ENCODE measurements around the gene B9D1. TPM values are rescaled to one million over a fixed set of nuclear protein-coding genes. Genes with fewer than 3 reads are reported as not detected.

Gene B9D1
- total RNA-seq, 3 donors from 2014 or later (not counting 1 experiment from before 2014, with no cell fraction given) = 3.1 to 7.5 (median 3.7) TPM

DNA sequence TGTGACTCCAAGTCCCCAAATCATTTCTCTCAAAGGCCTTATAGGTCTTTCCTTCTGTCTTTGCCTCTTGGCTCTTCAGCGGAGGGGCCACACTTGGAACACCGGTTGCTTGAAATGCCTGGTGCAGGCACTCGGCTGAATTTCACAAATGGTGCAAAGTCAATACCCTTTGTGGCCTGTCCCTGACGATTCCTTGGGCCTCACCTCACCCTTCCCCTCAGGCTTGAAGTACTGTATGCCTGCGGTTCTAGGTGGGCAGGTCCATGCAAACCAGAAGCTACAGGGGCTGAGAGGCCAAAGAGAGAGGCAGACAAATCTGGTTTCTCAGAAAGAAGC, 4.1 kb upstream of the B9D1 start:
- peaks cover 54% of the 10 kb centered on the region for H3K4me1 ChIP-seq (ENCODE audit: control insufficient read depth, insufficient read depth, low read length)
- H3K27ac Mint-ChIP-seq = peak overlapping the region; percentile 30 to 59

DNA sequence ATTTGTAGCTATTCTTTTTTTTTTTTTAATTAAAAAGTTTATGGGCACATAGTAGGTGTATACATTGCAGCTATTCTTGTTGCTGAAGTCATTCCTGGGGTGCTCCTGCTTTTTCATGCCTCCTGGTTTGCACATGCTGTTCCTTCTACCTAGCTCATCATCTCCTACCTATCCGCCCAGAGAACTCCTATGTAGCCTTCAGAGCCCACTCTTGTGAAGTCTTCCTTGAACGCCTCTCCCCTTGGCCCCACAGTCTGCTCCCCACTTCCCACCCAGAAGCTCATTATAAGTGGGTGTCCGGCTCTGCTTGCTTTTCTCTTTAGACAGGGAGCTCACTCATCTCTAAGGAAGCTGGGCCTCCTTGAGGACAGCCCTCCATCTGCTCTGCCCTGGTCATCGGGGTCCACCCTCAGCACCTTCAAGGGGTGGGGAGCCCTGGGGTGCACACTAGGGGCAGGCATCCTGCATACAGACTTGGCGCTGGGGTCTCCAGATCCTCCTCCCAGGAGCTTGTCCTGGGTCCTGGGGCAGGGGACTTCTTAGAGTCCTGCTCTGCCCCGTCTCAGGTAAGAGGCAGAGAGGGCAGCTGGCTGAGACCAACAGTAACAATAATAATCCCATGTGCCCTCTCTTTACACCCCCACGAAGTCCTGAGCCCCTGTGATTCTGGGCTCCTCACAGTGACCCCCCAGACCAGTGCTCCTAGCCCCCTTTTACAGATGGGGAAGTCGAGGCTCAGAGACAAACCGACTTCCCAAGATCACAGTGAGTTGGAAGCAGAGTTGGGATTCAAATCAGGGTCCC, 3.5 kb upstream of the B9D1 start:
- H3K4me1 Mint-ChIP-seq = peaks cover 52 to 63% of the 10 kb centered on the region in 2 donors
- TF ChIP-seq, protein P1, sequence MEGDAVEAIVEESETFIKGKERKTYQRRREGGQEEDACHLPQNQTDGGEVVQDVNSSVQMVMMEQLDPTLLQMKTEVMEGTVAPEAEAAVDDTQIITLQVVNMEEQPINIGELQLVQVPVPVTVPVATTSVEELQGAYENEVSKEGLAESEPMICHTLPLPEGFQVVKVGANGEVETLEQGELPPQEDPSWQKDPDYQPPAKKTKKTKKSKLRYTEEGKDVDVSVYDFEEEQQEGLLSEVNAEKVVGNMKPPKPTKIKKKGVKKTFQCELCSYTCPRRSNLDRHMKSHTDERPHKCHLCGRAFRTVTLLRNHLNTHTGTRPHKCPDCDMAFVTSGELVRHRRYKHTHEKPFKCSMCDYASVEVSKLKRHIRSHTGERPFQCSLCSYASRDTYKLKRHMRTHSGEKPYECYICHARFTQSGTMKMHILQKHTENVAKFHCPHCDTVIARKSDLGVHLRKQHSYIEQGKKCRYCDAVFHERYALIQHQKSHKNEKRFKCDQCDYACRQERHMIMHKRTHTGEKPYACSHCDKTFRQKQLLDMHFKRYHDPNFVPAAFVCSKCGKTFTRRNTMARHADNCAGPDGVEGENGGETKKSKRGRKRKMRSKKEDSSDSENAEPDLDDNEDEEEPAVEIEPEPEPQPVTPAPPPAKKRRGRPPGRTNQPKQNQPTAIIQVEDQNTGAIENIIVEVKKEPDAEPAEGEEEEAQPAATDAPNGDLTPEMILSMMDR (IDR thresholded peaks at IDR 0.05) = no peak
- Histone ChIP-seq H3K36me3 (ENCODE audit: control insufficient read depth, insufficient read depth, low read length) (no peaks in the 10 kb centered on the region), H3K27ac (ENCODE audit: low read length) (no peak overlapping the region), H3K9me3 (ENCODE audit: control insufficient read depth, insufficient read depth, low read length) (no peaks in the 10 kb centered on the region), H3K4me1 (ENCODE audit: control insufficient read depth, insufficient read depth, low read length) (peaks cover 48% of the 10 kb centered on the region), H3K27me3 (ENCODE audit: control insufficient read depth, insufficient read depth, low read length) (no peaks in the 10 kb centered on the region), H3K4me3 (ENCODE audit: low read length) (no peak overlapping the region)
- intact Hi-C loops (cut with micrococcal nuclease) = loop anchor here (10.0 kb wide), 1 partner anchor 279 kb away; the partner anchor contains the start of gene ALDH3A2
- H3K27me3 Mint-ChIP-seq (ENCODE audit: low read depth in 2 of 2) = peaks cover 0 to 4% of the 10 kb centered on the region in 2 donors
- ATAC-seq (no peak), DNase-seq (no peak)
- no peaks in the 10 kb centered on the region for H3K36me3 Mint-ChIP-seq
- H3K4me3 Mint-ChIP-seq = peak overlapping the region; percentile 29
- WGBS (ENCODE audit: insufficient coverage) = 90% methylated on average over 9 of the region's 9 CpGs
- no peaks in the 10 kb centered on the region for H3K9me3 Mint-ChIP-seq
- peak overlapping the region; percentile 30 to 59 for H3K27ac Mint-ChIP-seq

More for the DNA sequence above, 4.1 kb upstream of the B9D1 start:
- WGBS (ENCODE audit: insufficient coverage) = 91% methylated on average over 5 of the region's 5 CpGs
- Mint-ChIP-seq H3K27me3 (ENCODE audit: low read depth in 2 of 2) (no peaks in the 10 kb centered on the region), H3K4me1 (peaks cover 53 to 63% of the 10 kb centered on the region in 2 donors), H3K9me3 (no peaks in the 10 kb centered on the region), H3K36me3 (no peaks in the 10 kb centered on the region), H3K4me3 (no peak overlapping the region)
- no peaks in the 10 kb centered on the region for H3K27me3 ChIP-seq (ENCODE audit: control insufficient read depth, insufficient read depth, low read length)
- intact Hi-C loops (cut with micrococcal nuclease) = loop anchor here (10.0 kb wide), 1 partner anchor 278 kb away; the partner anchor contains the start of gene ALDH3A2
- H3K9me3 ChIP-seq (ENCODE audit: control insufficient read depth, insufficient read depth, low read length) = no peaks in the 10 kb centered on the region
- no peaks in the 10 kb centered on the region for H3K36me3 ChIP-seq (ENCODE audit: control insufficient read depth, insufficient read depth, low read length)
- no peak overlapping the region for H3K27ac ChIP-seq (ENCODE audit: low read length)
- TF ChIP-seq, protein P1 (IDR thresholded peaks at IDR 0.05) = no peak
- no peak for DNase-seq
- H3K4me3 ChIP-seq (ENCODE audit: low read length) = no peak overlapping the region
- ATAC-seq = no peak

GRCh38 chr17:19365499-19365817, 2.9 kb upstream of the B9D1 start:
- no peaks in the 10 kb centered on the region for H3K36me3 Mint-ChIP-seq
- peak overlapping the region in 1 of 2 donors; percentile 2 for H3K27ac Mint-ChIP-seq
- DNase-seq = no peak

More at GRCh38 chr17:19365499-19365817, 2.9 kb upstream of the B9D1 start:
- TF ChIP-seq, protein P1 (IDR thresholded peaks at IDR 0.05) = no peak
- peaks cover 42% of the 10 kb centered on the region for H3K4me1 ChIP-seq (ENCODE audit: control insufficient read depth, insufficient read depth, low read length)
- Mint-ChIP-seq H3K4me3 (no peak overlapping the region), H3K27me3 (ENCODE audit: low read depth in 2 of 2) (peaks cover 0 to 4% of the 10 kb centered on the region in 2 donors), H3K4me1 (peaks cover 47 to 57% of the 10 kb centered on the region in 2 donors), H3K9me3 (no peaks in the 10 kb centered on the region)
- H3K27ac ChIP-seq (ENCODE audit: low read length) = no peak overlapping the region
- no peaks in the 10 kb centered on the region for H3K27me3 ChIP-seq (ENCODE audit: control insufficient read depth, insufficient read depth, low read length)
- intact Hi-C loops (cut with micrococcal nuclease) = loop anchor here (10.0 kb wide), 1 partner anchor 279 kb away; the partner anchor contains the start of gene ALDH3A2
- WGBS (ENCODE audit: insufficient coverage) = 94% methylated on average over 2 of the region's 4 CpGs
- ATAC-seq = no peak
- H3K4me3 ChIP-seq (ENCODE audit: low read length) = no peak overlapping the region
- no peaks in the 10 kb centered on the region for H3K36me3 ChIP-seq (ENCODE audit: control insufficient read depth, insufficient read depth, low read length)
- H3K9me3 ChIP-seq (ENCODE audit: control insufficient read depth, insufficient read depth, low read length) = no peaks in the 10 kb centered on the region

Measured in natural killer cell (primary cell).